ENCODE data around the gene FRK. TPM values are rescaled to one million over a fixed set of nuclear protein-coding genes. Genes with fewer than 3 reads are reported as not detected.

The FRK gene
- total RNA-seq, 2 donors from 2014 or later, result 7.9 to 9.1 TPM

DNA sequence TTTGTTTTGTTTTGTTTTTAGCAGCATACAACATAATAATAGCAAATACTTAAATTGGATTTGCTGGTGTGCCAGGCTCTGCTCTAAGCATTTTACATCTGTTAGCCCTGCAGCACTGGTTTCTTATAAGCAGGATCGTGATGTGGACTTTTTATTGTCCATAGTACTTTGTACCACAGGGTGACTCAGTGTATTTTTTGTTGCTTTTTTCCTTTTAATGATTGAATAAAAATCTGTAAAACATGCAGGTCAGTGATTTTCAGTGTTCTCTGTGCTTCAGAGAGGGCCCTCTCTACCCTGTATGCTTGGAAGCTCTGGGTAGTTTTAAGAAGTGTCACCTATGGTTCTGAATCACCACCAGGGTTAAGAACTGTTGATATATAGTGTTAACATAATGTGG, 43.9 kb upstream of the FRK start:
- H3K4me1 ChIP-seq, result peaks cover 39% of the 10 kb centered on the region
- no peak overlapping the region for H3K4me3 ChIP-seq

DNA sequence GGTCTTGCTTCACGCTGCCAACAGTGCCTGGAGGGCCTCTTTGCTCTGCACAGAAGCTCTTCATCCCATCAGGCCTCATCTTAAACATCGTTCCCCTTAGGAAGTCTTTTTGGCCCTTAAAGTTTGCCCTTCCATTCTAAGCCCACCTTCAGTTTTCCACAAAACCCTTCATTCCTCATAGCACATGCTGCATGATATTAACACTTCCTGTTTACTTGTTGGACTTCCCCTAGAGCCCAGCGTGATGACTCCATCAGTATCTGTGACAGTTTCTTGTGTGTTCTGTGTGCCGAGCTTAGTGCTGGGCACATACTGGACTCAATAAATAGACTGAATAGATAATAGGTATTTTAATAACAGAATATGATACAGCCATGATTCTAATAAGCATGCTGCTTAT, 42.2 kb upstream of the FRK start:
- no peak overlapping the region for H3K4me3 ChIP-seq
- intact Hi-C loops (cut with DNase I), result no loop called here
- WGBS, 2 donors, result 70 to 77% methylated on average over 4 of the region's 4 CpGs

More for the DNA sequence above, 43.9 kb upstream of the FRK start:
- no peak for TF ChIP-seq POLR2A (IDR thresholded peaks at IDR 0.05)
- TF ChIP-seq, protein P1, sequence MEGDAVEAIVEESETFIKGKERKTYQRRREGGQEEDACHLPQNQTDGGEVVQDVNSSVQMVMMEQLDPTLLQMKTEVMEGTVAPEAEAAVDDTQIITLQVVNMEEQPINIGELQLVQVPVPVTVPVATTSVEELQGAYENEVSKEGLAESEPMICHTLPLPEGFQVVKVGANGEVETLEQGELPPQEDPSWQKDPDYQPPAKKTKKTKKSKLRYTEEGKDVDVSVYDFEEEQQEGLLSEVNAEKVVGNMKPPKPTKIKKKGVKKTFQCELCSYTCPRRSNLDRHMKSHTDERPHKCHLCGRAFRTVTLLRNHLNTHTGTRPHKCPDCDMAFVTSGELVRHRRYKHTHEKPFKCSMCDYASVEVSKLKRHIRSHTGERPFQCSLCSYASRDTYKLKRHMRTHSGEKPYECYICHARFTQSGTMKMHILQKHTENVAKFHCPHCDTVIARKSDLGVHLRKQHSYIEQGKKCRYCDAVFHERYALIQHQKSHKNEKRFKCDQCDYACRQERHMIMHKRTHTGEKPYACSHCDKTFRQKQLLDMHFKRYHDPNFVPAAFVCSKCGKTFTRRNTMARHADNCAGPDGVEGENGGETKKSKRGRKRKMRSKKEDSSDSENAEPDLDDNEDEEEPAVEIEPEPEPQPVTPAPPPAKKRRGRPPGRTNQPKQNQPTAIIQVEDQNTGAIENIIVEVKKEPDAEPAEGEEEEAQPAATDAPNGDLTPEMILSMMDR (IDR thresholded peaks at IDR 0.05), result no peak
- WGBS, 2 donors, result 88 to 94% methylated on average over 1 of the region's 1 CpG
- DNase-seq (no peak), ATAC-seq (no peak)
- intact Hi-C loops (cut with DNase I), result no loop called here
- peaks cover 0 to 4% of the 10 kb centered on the region in 2 donors for H3K36me3 ChIP-seq (replicated peaks in 1 of 2; ENCODE audit: insufficient read depth in 1 of 2, low read depth in 2 of 2)
- H3K27me3 ChIP-seq, result no peaks in the 10 kb centered on the region
- no peaks in the 10 kb centered on the region for H3K9me3 ChIP-seq
- no peak overlapping the region for H3K27ac ChIP-seq

DNA sequence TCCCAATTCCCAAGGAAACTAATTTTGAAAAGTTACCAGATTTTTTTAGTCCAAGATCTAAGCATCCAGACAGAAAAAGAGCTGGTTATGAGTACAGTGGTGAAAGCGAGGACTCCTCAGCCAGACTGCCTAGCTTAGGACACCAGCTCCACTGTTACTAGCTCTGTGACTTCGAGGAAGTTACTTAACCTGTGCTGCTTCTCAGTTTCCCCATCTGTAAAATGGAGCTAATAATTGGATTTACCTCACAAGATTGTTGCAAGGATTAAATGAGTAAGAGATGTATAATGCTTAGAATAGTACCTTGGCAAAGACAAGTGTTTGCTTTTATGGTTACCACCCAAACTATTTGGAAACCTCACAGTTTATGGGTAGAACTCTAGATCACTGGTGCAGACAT, 41.1 kb upstream of the FRK start:
- H3K9me3 ChIP-seq, result peaks cover 0 to under 1% (median 0%) of the 10 kb centered on the region in 3 donors
- TF ChIP-seq POLR2A (IDR thresholded peaks at IDR 0.05), result no peak
- TF ChIP-seq, protein P1 (IDR thresholded peaks at IDR 0.05), result no peak
- peaks cover 46% of the 10 kb centered on the region for H3K4me1 ChIP-seq
- 58 to 64% methylated on average over 2 of the region's 2 CpGs for WGBS, 2 donors
- H3K36me3 ChIP-seq (replicated peaks in 1 of 2; ENCODE audit: insufficient read depth in 1 of 2, low read depth in 2 of 2), result no peaks in the 10 kb centered on the region
- peak overlapping the region; percentile 93 to 98 (median 96) for H3K27ac ChIP-seq
- ATAC-seq, result no peak
- no peak for DNase-seq
- intact Hi-C loops (cut with DNase I), result no loop called here
- H3K4me3 ChIP-seq, result peak overlapping the region in 1 of 2 donors; percentile 73
- no peaks in the 10 kb centered on the region for H3K27me3 ChIP-seq

More for the DNA sequence above, 42.2 kb upstream of the FRK start:
- DNase-seq, result no peak
- no peak for TF ChIP-seq POLR2A (IDR thresholded peaks at IDR 0.05)
- TF ChIP-seq, protein P1 (IDR thresholded peaks at IDR 0.05), result no peak
- no peak for ATAC-seq
- Histone ChIP-seq H3K27ac (no peak overlapping the region), H3K27me3 (no peaks in the 10 kb centered on the region), H3K4me1 (peaks cover 46% of the 10 kb centered on the region), H3K9me3 (no peaks in the 10 kb centered on the region), H3K36me3 (replicated peaks in 1 of 2; ENCODE audit: insufficient read depth in 1 of 2, low read depth in 2 of 2) (no peaks in the 10 kb centered on the region)

DNA sequence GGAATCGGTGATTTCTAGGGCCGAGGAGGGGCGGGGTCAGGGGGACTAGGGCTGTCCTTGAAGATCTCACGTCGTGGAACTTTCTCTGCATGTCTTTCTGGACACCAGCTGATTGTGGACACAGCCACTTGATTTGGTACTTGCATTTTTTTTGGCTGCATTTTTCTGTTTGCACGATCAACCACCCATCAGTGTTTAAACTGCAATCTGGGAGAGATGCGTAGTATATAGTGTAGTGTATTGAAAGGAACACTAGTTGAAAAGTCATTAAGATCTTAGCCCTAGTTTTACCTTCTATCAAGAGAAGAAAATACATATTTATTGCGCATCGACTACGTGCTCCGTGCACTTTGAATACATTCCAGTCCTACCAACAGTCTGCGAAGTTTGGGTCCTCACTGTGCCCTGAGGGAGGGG, 40.6 kb upstream of the FRK start:
- 0 to 2% methylated on average over 12 of the region's 12 CpGs for WGBS, 2 donors
- Histone ChIP-seq H3K27me3 (no peaks in the 10 kb centered on the region), H3K27ac (peak overlapping the region; percentile 93 to 98 (median 96)), H3K36me3 (replicated peaks in 1 of 2; ENCODE audit: insufficient read depth in 1 of 2, low read depth in 2 of 2) (no peaks in the 10 kb centered on the region), H3K4me3 (peak overlapping the region; percentile 65 to 73), H3K9me3 (peaks cover 0 to 5% (median 0%) of the 10 kb centered on the region in 3 donors), H3K4me1 (peaks cover 46% of the 10 kb centered on the region)
- intact Hi-C loops (cut with DNase I), result no loop called here
- TF ChIP-seq POLR2A (IDR thresholded peaks at IDR 0.05), result no peak
- TF ChIP-seq, protein P1 (IDR thresholded peaks at IDR 0.05), result no peak
- DNase-seq (no peak), ATAC-seq (no peak)
